CD4-positive, alpha-beta memory T cell (primary cell): ENCODE data around the gene RSPO4. TPM values are rescaled to one million over a fixed set of nuclear protein-coding genes. Genes with fewer than 3 reads are reported as not detected.

ENCODE experiments used
- CTCF ChIA-PET: fragments of 350-600 bp; sonication (Branson Sonifier 250); formaldehyde crosslinking; loops from one replicate; lab custom pipeline; 2021; ENCODE audit warnings: inconsistent platforms; ENCODE audit not compliant: partially characterized antibody; lab: Charles Lee
- POLR2A ChIA-PET: fragments of 350-600 bp; sonication (Branson Sonifier 250); formaldehyde crosslinking; loops from one replicate; lab custom pipeline; 2021; ENCODE audit not compliant: partially characterized antibody; lab: Charles Lee
- DNase-seq, 5 donors: peaks; one replicate each; pipeline versions ENCODE4 v3.0.0 to v3.0.0-alpha.2; 2020 to 2022; ENCODE audit warnings: mixed read lengths in 1 of 5
- H3K27ac ChIP-seq: one replicate; pipeline ENCODE4 v1.7.0; 2013; ENCODE audit warnings: low read depth, low read length
- H3K27me3 ChIP-seq: 2 replicates; pipeline ENCODE4 v1.7.0; 2013; ENCODE audit warnings: mild to moderate bottlenecking, low read length, moderate library complexity; ENCODE audit not compliant: insufficient read depth
- H3K36me3 ChIP-seq: 2 replicates; pipeline ENCODE4 v1.7.0; 2013; ENCODE audit warnings: mild to moderate bottlenecking, low read length, moderate library complexity; ENCODE audit not compliant: insufficient read depth
- H3K4me1 ChIP-seq: 2 replicates; pipeline ENCODE4 v1.7.0; 2013; ENCODE audit warnings: mild to moderate bottlenecking, low read length, moderate library complexity; ENCODE audit not compliant: insufficient read depth
- H3K4me3 ChIP-seq, 2 donors: one replicate each; pipeline ENCODE4 v1.7.0; 2013; ENCODE audit warnings: low read length in 2 of 2, mild to moderate bottlenecking in 1 of 2
- H3K9me3 ChIP-seq, 2 donors: one replicate each; pipeline ENCODE4 v1.7.0; 2013; ENCODE audit warnings: low read length in 2 of 2, control low read depth in 1 of 2; ENCODE audit not compliant: control insufficient read depth in 1 of 2
- H3K27ac Mint-ChIP-seq, 7 donors: one replicate each; pipeline ENCODE4 v1.8.0; 2020 to 2021; ENCODE audit warnings: mixed read lengths in 7 of 7, mild to moderate bottlenecking in 6 of 7, inconsistent platforms in 3 of 7, moderate library complexity in 3 of 7
- H3K27me3 Mint-ChIP-seq, 2 donors: one replicate each; pipeline ENCODE4 v1.8.0; 2020 to 2021; ENCODE audit warnings: mixed read lengths in 2 of 2
- H3K36me3 Mint-ChIP-seq, 2 donors: one replicate each; pipeline ENCODE4 v1.8.0; 2020 to 2021; ENCODE audit warnings: mixed read lengths in 2 of 2, inconsistent platforms in 1 of 2, mild to moderate bottlenecking in 1 of 2
- H3K4me1 Mint-ChIP-seq, 4 donors: one replicate each; pipeline ENCODE4 v1.8.0; 2020 to 2021; ENCODE audit warnings: mixed read lengths in 4 of 4, mild to moderate bottlenecking in 1 of 4
- H3K4me3 Mint-ChIP-seq, 8 donors: one replicate each; pipeline ENCODE4 v1.8.0; 2020 to 2021; ENCODE audit warnings: mixed read lengths in 8 of 8, mild to moderate bottlenecking in 7 of 8, moderate library complexity in 6 of 8, inconsistent platforms in 3 of 8
- H3K9me3 Mint-ChIP-seq, 8 donors: one replicate each; pipeline ENCODE4 v1.8.0; 2020 to 2021; ENCODE audit warnings: mixed read lengths in 8 of 8, mild to moderate bottlenecking in 5 of 8, inconsistent platforms in 3 of 8, moderate library complexity in 1 of 8
- intact Hi-C: fragments of 100-400 bp; cut with micrococcal nuclease; formaldehyde crosslinking; loops from one replicate; pipeline ENCODE4 v1.15.1; 2023
- polyA plus RNA-seq, 2 donors: library from polyadenylated mRNA; unstranded; fragments of 300-500 nt; fragmentation: Illumina TruSeq; gene quantifications; one replicate each; pipeline ENCODE4 v1.2.3, GENCODE V29; 2021
- total RNA-seq, 2 experiments: library from RNA; stranded (reverse); gene quantifications; one replicate each; pipeline ENCODE4 v1.2.3, GENCODE V29; 2021

The RSPO4 gene
- total and polyA plus RNA-seq, 4 experiments from 2014 or later = 0.11 to 0.38 TPM; not detected in 2

DNA sequence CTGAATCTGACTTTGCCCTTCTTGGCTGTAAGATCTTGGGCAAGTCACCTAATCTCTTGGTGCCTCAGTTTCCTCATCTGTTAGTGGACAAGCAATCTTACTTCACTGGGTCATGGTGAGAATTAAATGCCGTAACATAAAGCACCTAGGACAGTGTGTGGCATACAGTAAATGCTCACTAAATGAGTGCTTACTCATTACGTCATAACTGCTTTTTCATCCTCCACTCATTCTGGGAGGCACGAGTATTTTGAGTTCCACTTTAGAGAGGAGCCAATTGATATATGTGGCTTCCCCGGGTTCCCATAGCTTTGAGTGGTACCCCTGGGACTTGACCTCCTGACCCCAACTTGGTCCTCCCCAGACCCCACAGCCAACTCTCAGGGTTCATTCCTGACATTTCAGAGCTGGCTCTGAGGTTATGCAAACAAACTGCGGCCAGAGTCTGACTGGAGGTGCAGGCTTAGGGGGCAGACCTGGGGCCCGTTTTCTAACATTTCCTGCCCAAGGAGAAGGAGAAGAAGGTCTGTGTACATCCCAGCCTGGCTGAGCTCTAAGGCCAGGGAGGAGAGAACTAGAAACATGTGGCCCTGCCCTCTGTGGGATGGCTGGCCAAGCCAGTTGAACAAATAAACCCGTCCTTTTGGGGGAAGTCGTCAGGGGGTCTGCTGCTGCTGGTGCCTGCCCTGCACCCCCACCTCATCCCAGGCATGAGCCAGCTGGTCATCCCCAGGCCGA is 91.8 kb downstream of the RSPO4 start:
- Mint-ChIP-seq H3K27ac (no peak overlapping the region), H3K4me1 (peaks cover 0 to under 1% (median 0%) of the 10 kb centered on the region in 4 donors), H3K9me3 (no peaks in the 10 kb centered on the region), H3K27me3 (peaks cover 0 to 8% of the 10 kb centered on the region in 2 donors), H3K36me3 (no peaks in the 10 kb centered on the region), H3K4me3 (no peak overlapping the region)
- no peaks in the 10 kb centered on the region for H3K27me3 ChIP-seq
- H3K9me3 ChIP-seq = no peaks in the 10 kb centered on the region
- no peak overlapping the region for H3K4me3 ChIP-seq
- no peak overlapping the region for H3K27ac ChIP-seq
- ChIA-PET CTCF (interaction anchor here (1.2 kb wide), 1 partner anchor 94 kb away, joined by 3 read pairs; no protein-coding TSS in a partner anchor), POLR2A (no interaction called here)
- DNase-seq = no peak
- no peaks in the 10 kb centered on the region for H3K36me3 ChIP-seq
- intact Hi-C loops = no loop called here
- H3K4me1 ChIP-seq = no peaks in the 10 kb centered on the region

DNA sequence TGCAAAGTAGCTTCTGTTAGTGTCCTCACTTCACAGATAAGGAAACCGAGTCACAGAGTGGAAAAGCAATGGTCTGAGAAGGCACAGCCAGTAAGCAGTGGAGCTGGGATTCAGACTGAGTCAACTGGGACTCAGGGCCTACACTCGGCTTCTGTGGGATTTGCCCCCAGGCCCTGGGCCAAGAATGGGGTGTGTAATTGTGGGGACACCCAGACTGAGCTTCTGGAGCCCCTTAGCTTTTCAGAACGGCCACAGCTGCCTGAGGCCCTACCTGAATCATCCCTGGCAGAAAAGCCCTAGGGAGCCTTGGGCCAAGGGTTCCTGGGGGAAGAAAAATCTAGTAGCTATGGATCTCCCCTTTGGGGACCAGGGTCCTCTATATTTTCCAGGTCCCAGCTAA is 92.5 kb downstream of the RSPO4 start:
- Mint-ChIP-seq H3K27ac (no peak overlapping the region), H3K9me3 (no peaks in the 10 kb centered on the region), H3K36me3 (no peaks in the 10 kb centered on the region), H3K4me3 (no peak overlapping the region), H3K27me3 (peaks cover 0 to 8% of the 10 kb centered on the region in 2 donors), H3K4me1 (no peaks in the 10 kb centered on the region)
- CTCF ChIA-PET = interaction anchor here (1.2 kb wide), 1 partner anchor 93 kb away, joined by 3 read pairs; no protein-coding TSS in a partner anchor
- intact Hi-C loops = no loop called here
- H3K9me3 ChIP-seq = no peaks in the 10 kb centered on the region
- H3K27me3 ChIP-seq = no peaks in the 10 kb centered on the region
- no peak overlapping the region for H3K27ac ChIP-seq
- POLR2A ChIA-PET = no interaction called here
- no peaks in the 10 kb centered on the region for H3K36me3 ChIP-seq
- H3K4me3 ChIP-seq = no peak overlapping the region
- DNase-seq = no peak
- H3K4me1 ChIP-seq = no peaks in the 10 kb centered on the region

Other genes with a start within 250 kb of the RSPO4 start
- gene SLC52A3, start 233.8 kb downstream of the RSPO4 start, total RNA-seq = not detected
- not detected for gene SLC52A3, start 233.8 kb downstream of the RSPO4 start, polyA plus RNA-seq
- 10 to 100 TPM; 19.8 to 21.7 TPM for gene FAM110A, start 168.6 kb downstream of the RSPO4 start, total RNA-seq
- gene FAM110A, start 168.6 kb downstream of the RSPO4 start, polyA plus RNA-seq = 10 to 100 TPM in 1 of 2 donors, 1 to 10 TPM in 1; 8.1 to 15.4 TPM
- not detected for gene ANGPT4, start 86.0 kb downstream of the RSPO4 start, total RNA-seq
- not detected for gene ANGPT4, start 86.0 kb downstream of the RSPO4 start, polyA plus RNA-seq
- 100 to 1,000 TPM; 118 to 123 TPM for gene PSMF1, start 116.3 kb upstream of the RSPO4 start, total RNA-seq
- gene PSMF1, start 116.3 kb upstream of the RSPO4 start, polyA plus RNA-seq = 100 to 1,000 TPM; 134 to 189 TPM
- gene TMEM74B, start 182.7 kb upstream of the RSPO4 start, total RNA-seq = not detected
- gene TMEM74B, start 182.7 kb upstream of the RSPO4 start, polyA plus RNA-seq = not detected
- gene C20orf202, start 201.1 kb upstream of the RSPO4 start, total RNA-seq = under 1 TPM in 1 of 2 experiments, not detected in 1; 0.20 TPM
- gene C20orf202, start 201.1 kb upstream of the RSPO4 start, polyA plus RNA-seq = under 1 TPM in 1 of 2 donors, not detected in 1; 0.18 TPM
- gene RAD21L1, start 223.7 kb upstream of the RSPO4 start, total RNA-seq = under 1 TPM in 1 of 2 experiments, not detected in 1; 0.78 TPM
- gene RAD21L1, start 223.7 kb upstream of the RSPO4 start, polyA plus RNA-seq = not detected